Stomach smooth muscle (tissue), 2 donors: ENCODE data around the gene IQCF2.

ENCODE experiments used
- H3K27ac ChIP-seq: one replicate; pipeline ENCODE4 v1.7.0; 2013; ENCODE audit warnings: mild to moderate bottlenecking, low read length, inconsistent platforms
- H3K27me3 ChIP-seq, 2 donors: one replicate each; pipeline ENCODE4 v1.7.0; 2013; ENCODE audit warnings: low read length in 2 of 2; ENCODE audit not compliant: insufficient read depth in 2 of 2, control insufficient read depth in 1 of 2
- H3K36me3 ChIP-seq, 2 donors: one replicate each; pipeline ENCODE4 v1.7.0; 2013; ENCODE audit warnings: low read length in 2 of 2; ENCODE audit not compliant: control insufficient read depth in 2 of 2, insufficient read depth in 2 of 2
- H3K4me1 ChIP-seq: one replicate; pipeline ENCODE4 v1.7.0; 2013; ENCODE audit warnings: low read length; ENCODE audit not compliant: control insufficient read depth, insufficient read depth
- H3K4me3 ChIP-seq, 2 donors: one replicate each; pipeline ENCODE4 v1.7.0; 2013; ENCODE audit warnings: low read length in 2 of 2
- H3K9ac ChIP-seq, 2 donors: one replicate each; pipeline ENCODE4 v1.7.0; 2013; ENCODE audit warnings: low read length in 2 of 2, mild to moderate bottlenecking in 1 of 2
- H3K9me3 ChIP-seq, 2 donors: one replicate each; pipeline ENCODE4 v1.7.0; 2013; ENCODE audit warnings: low read length in 2 of 2; ENCODE audit not compliant: control insufficient read depth in 2 of 2
- donor health status: healthy.
- donor health status: Pancreatic carcinoma.

The IQCF2 gene

GRCh38 chr3:51860703-51861665 lies at the start of gene IQCF2:
Gene IQCF2 (plus strand): TSS chr3:51861615. CDS start chr3:51861667, 52 bp downstream.
- no peak within 1 kb of the TSS for H3K9ac ChIP-seq
- no peaks in the 10 kb centered on the region for H3K27me3 ChIP-seq
- H3K4me1 ChIP-seq, result no peaks in the 10 kb centered on the region
- no peaks in the 10 kb centered on the region for H3K9me3 ChIP-seq
- no peak within 1 kb of the TSS for H3K27ac ChIP-seq
- H3K36me3 ChIP-seq, result no peaks in the 10 kb centered on the region
- no peak within 1 kb of the TSS for H3K4me3 ChIP-seq

- no peaks in the 10 kb centered on the region for H3K9me3 ChIP-seq
- H3K4me1 ChIP-seq, result peaks cover 4% of the 10 kb centered on the region
- no peak overlapping the region for H3K4me3 ChIP-seq
- no peaks in the 10 kb centered on the region for H3K36me3 ChIP-seq
- no peak overlapping the region for H3K27ac ChIP-seq
- H3K9ac ChIP-seq, result no peak overlapping the region
- H3K27me3 ChIP-seq, result peaks cover 0 to 3% of the 10 kb centered on the region in 2 donors
Observed at GRCh38 chr3:51813539-51813938, 47.9 kb upstream of the IQCF2 start.

GRCh38 chr3:51814034-51814433 lies 47.4 kb upstream of the IQCF2 start:
- H3K4me3 ChIP-seq, result no peak overlapping the region
- no peak overlapping the region for H3K27ac ChIP-seq
- H3K4me1 ChIP-seq, result peaks cover 4% of the 10 kb centered on the region
- no peaks in the 10 kb centered on the region for H3K36me3 ChIP-seq
- no peak overlapping the region for H3K9ac ChIP-seq
- peaks cover 0 to 3% of the 10 kb centered on the region in 2 donors for H3K27me3 ChIP-seq
- no peaks in the 10 kb centered on the region for H3K9me3 ChIP-seq

- Histone ChIP-seq H3K36me3 (no peaks in the 10 kb centered on the region), H3K9ac (no peak overlapping the region), H3K9me3 (no peaks in the 10 kb centered on the region), H3K27ac (no peak overlapping the region), H3K4me3 (no peak overlapping the region), H3K27me3 (peaks cover 0 to 11% of the 10 kb centered on the region in 2 donors), H3K4me1 (peaks cover 4% of the 10 kb centered on the region)
Observed at GRCh38 chr3:51815614-51816013, 45.8 kb upstream of the IQCF2 start.

- H3K4me1 ChIP-seq, result peaks cover 4% of the 10 kb centered on the region
- H3K4me3 ChIP-seq, result no peak overlapping the region
- H3K27me3 ChIP-seq, result peaks cover 0 to 12% of the 10 kb centered on the region in 2 donors
- H3K27ac ChIP-seq, result no peak overlapping the region
- H3K36me3 ChIP-seq, result no peaks in the 10 kb centered on the region
- no peak overlapping the region for H3K9ac ChIP-seq
- no peaks in the 10 kb centered on the region for H3K9me3 ChIP-seq
Observed at GRCh38 chr3:51816723-51817122, 44.7 kb upstream of the IQCF2 start.

- Histone ChIP-seq H3K27ac (no peak overlapping the region), H3K4me1 (peaks cover 4% of the 10 kb centered on the region), H3K27me3 (peaks cover 0 to 12% of the 10 kb centered on the region in 2 donors), H3K36me3 (no peaks in the 10 kb centered on the region), H3K9me3 (no peaks in the 10 kb centered on the region), H3K4me3 (no peak overlapping the region), H3K9ac (no peak overlapping the region)
Observed at GRCh38 chr3:51817375-51817774, 44.0 kb upstream of the IQCF2 start.

GRCh38 chr3:51819151-51819550 lies 42.3 kb upstream of the IQCF2 start:
- no peak overlapping the region for H3K4me3 ChIP-seq
- H3K9ac ChIP-seq, result no peak overlapping the region
- no peaks in the 10 kb centered on the region for H3K4me1 ChIP-seq
- H3K27me3 ChIP-seq, result peaks cover 0 to 12% of the 10 kb centered on the region in 2 donors
- H3K27ac ChIP-seq, result no peak overlapping the region
- H3K36me3 ChIP-seq, result no peaks in the 10 kb centered on the region
- no peaks in the 10 kb centered on the region for H3K9me3 ChIP-seq

- H3K27ac ChIP-seq, result no peak overlapping the region
- no peak overlapping the region for H3K4me3 ChIP-seq
- H3K4me1 ChIP-seq, result no peaks in the 10 kb centered on the region
- no peak overlapping the region for H3K9ac ChIP-seq
- H3K9me3 ChIP-seq, result no peaks in the 10 kb centered on the region
- H3K36me3 ChIP-seq, result no peaks in the 10 kb centered on the region
- H3K27me3 ChIP-seq, result peaks cover 0 to 12% of the 10 kb centered on the region in 2 donors
Observed at GRCh38 chr3:51819709-51820406, 41.6 kb upstream of the IQCF2 start.

GRCh38 chr3:51828297-51828696 lies 33.1 kb upstream of the IQCF2 start:
- H3K27ac ChIP-seq, result no peak overlapping the region
- H3K4me3 ChIP-seq, result no peak overlapping the region
- H3K9ac ChIP-seq, result no peak overlapping the region

GRCh38 chr3:51830345-51830744 lies 31.1 kb upstream of the IQCF2 start:
- H3K9me3 ChIP-seq, result peaks cover 0 to 2% of the 10 kb centered on the region in 2 donors
- H3K4me3 ChIP-seq, result no peak overlapping the region
- H3K27ac ChIP-seq, result no peak overlapping the region
- H3K4me1 ChIP-seq, result no peaks in the 10 kb centered on the region
- H3K27me3 ChIP-seq, result no peaks in the 10 kb centered on the region
- H3K9ac ChIP-seq, result no peak overlapping the region
- no peaks in the 10 kb centered on the region for H3K36me3 ChIP-seq

More at GRCh38 chr3:51828297-51828696, 33.1 kb upstream of the IQCF2 start:
- Histone ChIP-seq H3K4me1 (no peaks in the 10 kb centered on the region), H3K36me3 (no peaks in the 10 kb centered on the region), H3K9me3 (no peaks in the 10 kb centered on the region), H3K27me3 (no peaks in the 10 kb centered on the region)
